HepG2 (cell line): Measurements from ENCODE around the gene MFSD11. TPM values are rescaled to one million over a fixed set of nuclear protein-coding genes. Genes with fewer than 3 reads are reported as not detected.

Experiments
- CBFB ChIP-seq: sonication (generic); formaldehyde crosslinking; IDR thresholded peaks from 2 replicates; pipeline ENCODE4 v1.4.0; 2020; ENCODE audit warnings: missing genetic modification reagents
- HMGA1 ChIP-seq: sonication (generic); formaldehyde crosslinking; conservative IDR thresholded peaks from 2 replicates; pipeline ENCODE4 v1.4.0; 2020; ENCODE audit warnings: missing genetic modification reagents
- MATR3 ChIP-seq: sonication (generic); formaldehyde crosslinking; IDR thresholded peaks from 2 replicates; pipeline ENCODE4 v1.4.0; 2020; ENCODE audit warnings: missing genetic modification reagents
- MTA1 ChIP-seq: sonication (generic); formaldehyde crosslinking; IDR thresholded peaks from 2 replicates; pipeline ENCODE4 v1.4.0; 2020; ENCODE audit warnings: missing genetic modification reagents, mild to moderate bottlenecking, borderline replicate concordance
- NFIB ChIP-seq: sonication (generic); formaldehyde crosslinking; IDR thresholded peaks from 2 replicates; pipeline ENCODE4 v1.9.0; 2021; ENCODE audit warnings: missing genetic modification reagents, mild to moderate bottlenecking, borderline replicate concordance
- NR3C1 ChIP-seq: sonication (generic); formaldehyde crosslinking; IDR thresholded peaks from 2 replicates; pipeline ENCODE4 v1.4.0; 2020; ENCODE audit warnings: missing genetic modification reagents
- RARG ChIP-seq: sonication (generic); formaldehyde crosslinking; IDR thresholded peaks from 2 replicates; pipeline ENCODE4 v1.4.0; 2020; ENCODE audit warnings: low read depth, mild to moderate bottlenecking, missing genetic modification reagents
- SAFB2 ChIP-seq: sonication (generic); formaldehyde crosslinking; IDR thresholded peaks from 2 replicates; pipeline ENCODE4 v1.5.1; 2020; ENCODE audit warnings: missing genetic modification reagents, low read depth, mild to moderate bottlenecking, borderline replicate concordance
- TBX2 ChIP-seq: sonication (generic); formaldehyde crosslinking; IDR thresholded peaks from 2 replicates; pipeline ENCODE4 v1.5.0; 2020; ENCODE audit warnings: missing genetic modification reagents, mild to moderate bottlenecking, borderline replicate concordance
- TMF1 ChIP-seq: sonication (generic); formaldehyde crosslinking; IDR thresholded peaks from 2 replicates; pipeline ENCODE4 v1.8.1; 2022; ENCODE audit warnings: low read depth, missing genetic modification reagents
- ZNF296 ChIP-seq: sonication (generic); formaldehyde crosslinking; conservative IDR thresholded peaks from 2 replicates; pipeline ENCODE4 v1.5.0; 2020; ENCODE audit warnings: mild to moderate bottlenecking, missing genetic modification reagents
- ZNF558 ChIP-seq: sonication (generic); formaldehyde crosslinking; IDR thresholded peaks from 2 replicates; pipeline ENCODE4 v1.9.0; 2022; ENCODE audit warnings: mild to moderate bottlenecking, missing genetic modification reagents, borderline replicate concordance
- ZNF773 ChIP-seq: sonication (generic); formaldehyde crosslinking; IDR thresholded peaks from 2 replicates; pipeline ENCODE4 v1.4.0; 2020; ENCODE audit warnings: missing genetic modification reagents, borderline replicate concordance
- polyA plus RNA-seq, 8 experiments: library from polyadenylated mRNA; depleted of rRNA in 3 of 8; stranded (reverse) in 7 of 8; unstranded in 1 of 8; fragments of >200 nt; fragmentation: Illumina TruSeq in 4 of 8; extraction: Trizol in 4 of 8; gene quantifications; 2 replicates each; pipeline versions ENCODE4 v1.2.1 to v1.2.3, GENCODE V29; 2011 to 2016; ENCODE audit warnings: low read depth in 4 of 8, missing spikeins in 1 of 8, mixed read lengths in 1 of 8; ENCODE audit not compliant: insufficient read depth in 1 of 8
- total RNA-seq, 5 experiments: library from RNA; depleted of rRNA; stranded (reverse); fragments of >200 nt; fragmentation: Illumina TruSeq; extraction: Trizol; gene quantifications; 2 replicates each; pipeline ENCODE4 v1.2.3, GENCODE V29; 2016; ENCODE audit warnings: low read depth in 1 of 5
- TF ChIP-seq, protein P1 (sequence below): sonication (generic); formaldehyde crosslinking; IDR thresholded peaks from 2 replicates; pipeline ENCODE4 v1.8.1; 2023; ENCODE audit warnings: mild to moderate bottlenecking, inconsistent platforms, moderate library complexity, missing genetic modification reagents, borderline replicate concordance
- TF ChIP-seq, protein P2 (sequence below): sonication (generic); formaldehyde crosslinking; IDR thresholded peaks from 2 replicates; pipeline ENCODE4 v1.4.0; 2020; ENCODE audit warnings: missing genetic modification reagents, borderline replicate concordance
- TF ChIP-seq, protein P3 (sequence below): sonication (generic); formaldehyde crosslinking; conservative IDR thresholded peaks from 2 replicates; pipeline ENCODE4 v1.8.0; 2022; ENCODE audit warnings: mild to moderate bottlenecking, moderate library complexity, missing genetic modification reagents
- TF ChIP-seq, protein P4 (sequence below): sonication (generic); formaldehyde crosslinking; conservative IDR thresholded peaks from 2 replicates; pipeline ENCODE4 v1.4.0; 2020; ENCODE audit warnings: mild to moderate bottlenecking, missing genetic modification reagents, moderate library complexity
- TF ChIP-seq, protein P5 (sequence below): sonication (generic); formaldehyde crosslinking; conservative IDR thresholded peaks from 2 replicates; pipeline ENCODE4 v1.4.0; 2020; ENCODE audit warnings: missing genetic modification reagents

Gene MFSD11
- total and polyA plus RNA-seq, 2 of the 13 experiments (the other 11 are each of a cell fraction or from before 2014, with no cell fraction given): 26.1 to 36.3 TPM

DNA sequence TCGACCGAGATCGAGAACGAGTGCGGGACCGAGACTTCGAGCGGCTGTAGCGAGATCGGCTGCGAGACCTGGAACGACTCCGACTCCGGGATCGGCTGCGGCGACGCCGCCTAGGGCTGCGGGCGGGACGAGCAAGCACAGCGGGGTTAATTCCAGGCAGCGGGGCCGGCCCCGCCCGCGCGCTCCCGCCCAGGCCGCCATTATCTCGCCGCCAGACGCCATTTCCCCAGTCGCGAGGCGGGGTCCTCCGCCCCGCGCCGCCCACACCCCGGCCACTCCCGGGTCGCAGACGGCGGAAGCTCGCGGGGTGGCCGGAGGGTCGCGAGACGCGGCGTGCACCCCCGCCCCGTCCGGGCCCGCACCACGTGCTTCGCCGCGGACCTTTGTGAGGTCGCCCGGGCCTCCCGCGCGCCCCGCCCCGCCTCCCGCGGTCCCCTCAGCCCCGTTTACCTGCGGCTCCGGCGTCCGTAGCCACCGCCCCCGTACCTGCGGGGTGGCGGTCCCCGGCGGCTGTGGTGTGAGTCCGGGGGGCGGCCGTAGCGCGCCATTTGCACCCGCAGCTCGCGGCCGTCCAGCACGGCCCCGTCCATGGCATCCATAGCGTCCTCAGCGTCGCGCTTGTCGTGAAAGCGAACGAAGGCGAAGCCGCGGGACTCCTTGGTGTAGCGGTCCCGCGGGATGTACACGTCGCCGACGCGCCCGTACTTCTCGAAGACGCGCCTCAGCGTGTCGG lies 1.4 kb upstream of the MFSD11 start (continued):
- TF ChIP-seq, protein P1, sequence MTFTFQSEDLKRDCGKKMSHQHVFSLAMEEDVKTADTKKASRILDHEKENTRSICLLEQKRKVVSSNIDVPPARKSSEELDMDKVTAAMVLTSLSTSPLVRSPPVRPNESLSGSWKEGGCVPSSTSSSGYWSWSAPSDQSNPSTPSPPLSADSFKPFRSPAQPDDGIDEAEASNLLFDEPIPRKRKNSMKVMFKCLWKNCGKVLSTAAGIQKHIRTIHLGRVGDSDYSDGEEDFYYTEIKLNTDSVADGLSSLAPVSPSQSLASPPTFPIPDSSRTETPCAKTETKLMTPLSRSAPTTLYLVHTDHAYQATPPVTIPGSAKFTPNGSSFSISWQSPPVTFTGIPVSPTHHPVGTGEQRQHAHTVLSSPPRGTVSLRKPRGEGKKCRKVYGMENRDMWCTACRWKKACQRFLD (CRISPR knock-in tag): no peak
- TF ChIP-seq, protein P2, sequence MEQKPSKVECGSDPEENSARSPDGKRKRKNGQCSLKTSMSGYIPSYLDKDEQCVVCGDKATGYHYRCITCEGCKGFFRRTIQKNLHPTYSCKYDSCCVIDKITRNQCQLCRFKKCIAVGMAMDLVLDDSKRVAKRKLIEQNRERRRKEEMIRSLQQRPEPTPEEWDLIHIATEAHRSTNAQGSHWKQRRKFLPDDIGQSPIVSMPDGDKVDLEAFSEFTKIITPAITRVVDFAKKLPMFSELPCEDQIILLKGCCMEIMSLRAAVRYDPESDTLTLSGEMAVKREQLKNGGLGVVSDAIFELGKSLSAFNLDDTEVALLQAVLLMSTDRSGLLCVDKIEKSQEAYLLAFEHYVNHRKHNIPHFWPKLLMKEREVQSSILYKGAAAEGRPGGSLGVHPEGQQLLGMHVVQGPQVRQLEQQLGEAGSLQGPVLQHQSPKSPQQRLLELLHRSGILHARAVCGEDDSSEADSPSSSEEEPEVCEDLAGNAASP (CRISPR knock-in tag): no peak
- TF ChIP-seq, protein P3, sequence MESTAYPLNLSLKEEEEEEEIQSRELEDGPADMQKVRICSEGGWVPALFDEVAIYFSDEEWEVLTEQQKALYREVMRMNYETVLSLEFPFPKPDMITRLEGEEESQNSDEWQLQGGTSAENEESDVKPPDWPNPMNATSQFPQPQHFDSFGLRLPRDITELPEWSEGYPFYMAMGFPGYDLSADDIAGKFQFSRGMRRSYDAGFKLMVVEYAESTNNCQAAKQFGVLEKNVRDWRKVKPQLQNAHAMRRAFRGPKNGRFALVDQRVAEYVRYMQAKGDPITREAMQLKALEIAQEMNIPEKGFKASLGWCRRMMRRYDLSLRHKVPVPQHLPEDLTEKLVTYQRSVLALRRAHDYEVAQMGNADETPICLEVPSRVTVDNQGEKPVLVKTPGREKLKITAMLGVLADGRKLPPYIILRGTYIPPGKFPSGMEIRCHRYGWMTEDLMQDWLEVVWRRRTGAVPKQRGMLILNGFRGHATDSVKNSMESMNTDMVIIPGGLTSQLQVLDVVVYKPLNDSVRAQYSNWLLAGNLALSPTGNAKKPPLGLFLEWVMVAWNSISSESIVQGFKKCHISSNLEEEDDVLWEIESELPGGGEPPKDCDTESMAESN: no peak; the same call in 1 of the 2 replicates
- no peak for TF ChIP-seq NR3C1 (CRISPR knock-in tag)
- TF ChIP-seq ZNF558 (CRISPR knock-in tag): no peak
- no peak for TF ChIP-seq ZNF296
- TF ChIP-seq RARG (CRISPR knock-in tag): no peak
- 0 out of 2 replicates have a peak, but pooled peaks have one; percentile 28 for TF ChIP-seq TMF1
- TF ChIP-seq MATR3 (CRISPR knock-in tag): no peak
- no peak; the same call in 1 of the 2 replicates for TF ChIP-seq MTA1 (CRISPR knock-in tag)
- TF ChIP-seq, protein P4, sequence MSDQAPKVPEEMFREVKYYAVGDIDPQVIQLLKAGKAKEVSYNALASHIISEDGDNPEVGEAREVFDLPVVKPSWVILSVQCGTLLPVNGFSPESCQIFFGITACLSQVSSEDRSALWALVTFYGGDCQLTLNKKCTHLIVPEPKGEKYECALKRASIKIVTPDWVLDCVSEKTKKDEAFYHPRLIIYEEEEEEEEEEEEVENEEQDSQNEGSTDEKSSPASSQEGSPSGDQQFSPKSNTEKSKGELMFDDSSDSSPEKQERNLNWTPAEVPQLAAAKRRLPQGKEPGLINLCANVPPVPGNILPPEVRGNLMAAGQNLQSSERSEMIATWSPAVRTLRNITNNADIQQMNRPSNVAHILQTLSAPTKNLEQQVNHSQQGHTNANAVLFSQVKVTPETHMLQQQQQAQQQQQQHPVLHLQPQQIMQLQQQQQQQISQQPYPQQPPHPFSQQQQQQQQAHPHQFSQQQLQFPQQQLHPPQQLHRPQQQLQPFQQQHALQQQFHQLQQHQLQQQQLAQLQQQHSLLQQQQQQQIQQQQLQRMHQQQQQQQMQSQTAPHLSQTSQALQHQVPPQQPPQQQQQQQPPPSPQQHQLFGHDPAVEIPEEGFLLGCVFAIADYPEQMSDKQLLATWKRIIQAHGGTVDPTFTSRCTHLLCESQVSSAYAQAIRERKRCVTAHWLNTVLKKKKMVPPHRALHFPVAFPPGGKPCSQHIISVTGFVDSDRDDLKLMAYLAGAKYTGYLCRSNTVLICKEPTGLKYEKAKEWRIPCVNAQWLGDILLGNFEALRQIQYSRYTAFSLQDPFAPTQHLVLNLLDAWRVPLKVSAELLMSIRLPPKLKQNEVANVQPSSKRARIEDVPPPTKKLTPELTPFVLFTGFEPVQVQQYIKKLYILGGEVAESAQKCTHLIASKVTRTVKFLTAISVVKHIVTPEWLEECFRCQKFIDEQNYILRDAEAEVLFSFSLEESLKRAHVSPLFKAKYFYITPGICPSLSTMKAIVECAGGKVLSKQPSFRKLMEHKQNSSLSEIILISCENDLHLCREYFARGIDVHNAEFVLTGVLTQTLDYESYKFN (CRISPR knock-in tag): no peak; the same call in 1 of the 2 replicates
- TF ChIP-seq, protein P5, sequence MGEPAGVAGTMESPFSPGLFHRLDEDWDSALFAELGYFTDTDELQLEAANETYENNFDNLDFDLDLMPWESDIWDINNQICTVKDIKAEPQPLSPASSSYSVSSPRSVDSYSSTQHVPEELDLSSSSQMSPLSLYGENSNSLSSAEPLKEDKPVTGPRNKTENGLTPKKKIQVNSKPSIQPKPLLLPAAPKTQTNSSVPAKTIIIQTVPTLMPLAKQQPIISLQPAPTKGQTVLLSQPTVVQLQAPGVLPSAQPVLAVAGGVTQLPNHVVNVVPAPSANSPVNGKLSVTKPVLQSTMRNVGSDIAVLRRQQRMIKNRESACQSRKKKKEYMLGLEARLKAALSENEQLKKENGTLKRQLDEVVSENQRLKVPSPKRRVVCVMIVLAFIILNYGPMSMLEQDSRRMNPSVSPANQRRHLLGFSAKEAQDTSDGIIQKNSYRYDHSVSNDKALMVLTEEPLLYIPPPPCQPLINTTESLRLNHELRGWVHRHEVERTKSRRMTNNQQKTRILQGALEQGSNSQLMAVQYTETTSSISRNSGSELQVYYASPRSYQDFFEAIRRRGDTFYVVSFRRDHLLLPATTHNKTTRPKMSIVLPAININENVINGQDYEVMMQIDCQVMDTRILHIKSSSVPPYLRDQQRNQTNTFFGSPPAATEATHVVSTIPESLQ (CRISPR knock-in tag): no peak
- no peak for TF ChIP-seq TBX2 (CRISPR knock-in tag)
- no peak for TF ChIP-seq HMGA1 (CRISPR knock-in tag)
- no peak for TF ChIP-seq ZNF773 (CRISPR knock-in tag)
- TF ChIP-seq CBFB (CRISPR knock-in tag): peak; percentile 60
- TF ChIP-seq NFIB (CRISPR knock-in tag): peak; percentile 45; the same call in 1 of the 2 replicates
- TF ChIP-seq SAFB2: no peak; the same call in 1 of the 2 replicates
